Stimulated activated CD4-positive, alpha-beta T cell treated with anti-CD3 and anti-CD28 coated beads, Interleukin-15, amount 100 ng/mL, for 24 hours (primary cell): Measurements from ENCODE around the gene MIOX.
A peak's percentile ranks its signal among the peaks of the same experiment; 100 is the strongest.
"Not testable (repeated sequence)": the region's sequence is repeated elsewhere in the genome, so short reads cannot be mapped to it uniquely, and the experiment has no call there.

Experiments used
- DNase-seq: peaks from one replicate; pipeline ENCODE4 v3.0.0-alpha.2; 2020

The MIOX gene

GRCh38 chr22:50498322-50498890 lies 11.7 kb downstream of the MIOX start:
- peak; percentile 79 for DNase-seq

DNA sequence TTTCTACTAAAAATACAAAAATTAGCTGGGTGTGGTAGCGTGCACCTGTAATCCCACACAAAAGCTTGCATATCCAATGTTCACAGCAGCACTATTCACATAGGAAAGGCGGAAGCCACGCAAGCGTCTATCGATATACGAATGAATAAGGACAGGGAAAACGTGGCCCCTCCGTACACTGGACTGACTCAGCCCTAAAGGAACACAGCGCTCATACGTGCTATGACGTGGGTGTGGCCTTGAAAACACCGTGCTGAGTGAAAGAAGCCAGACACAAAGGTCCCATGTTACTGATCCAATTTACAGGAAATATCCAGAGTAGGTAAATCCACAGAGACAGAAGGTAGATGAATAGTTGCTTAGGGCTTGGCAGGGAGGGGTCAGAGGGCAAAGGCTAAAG lies 13.8 kb downstream of the MIOX start:
- DNase-seq: no peak

DNA sequence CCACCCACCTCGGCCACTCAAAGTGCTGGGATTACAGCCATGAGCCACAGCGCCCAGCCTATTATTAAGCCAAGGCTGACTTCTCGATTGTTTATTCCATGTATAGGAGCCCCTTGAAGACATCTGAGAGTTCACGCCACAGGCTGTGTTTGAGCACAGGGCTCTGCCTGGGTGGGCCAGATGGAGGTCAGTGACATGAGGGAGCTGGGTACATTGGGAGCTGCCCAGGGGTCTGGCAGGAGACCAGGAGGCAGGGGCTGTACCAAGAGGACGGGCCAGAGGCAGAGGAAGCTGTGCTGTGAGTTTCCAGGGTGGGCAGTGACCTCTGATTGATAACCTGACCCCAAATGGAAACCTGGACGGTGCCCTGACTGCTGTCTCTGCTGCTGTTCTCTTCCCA lies 15.4 kb downstream of the MIOX start:
- DNase-seq: no peak

DNA sequence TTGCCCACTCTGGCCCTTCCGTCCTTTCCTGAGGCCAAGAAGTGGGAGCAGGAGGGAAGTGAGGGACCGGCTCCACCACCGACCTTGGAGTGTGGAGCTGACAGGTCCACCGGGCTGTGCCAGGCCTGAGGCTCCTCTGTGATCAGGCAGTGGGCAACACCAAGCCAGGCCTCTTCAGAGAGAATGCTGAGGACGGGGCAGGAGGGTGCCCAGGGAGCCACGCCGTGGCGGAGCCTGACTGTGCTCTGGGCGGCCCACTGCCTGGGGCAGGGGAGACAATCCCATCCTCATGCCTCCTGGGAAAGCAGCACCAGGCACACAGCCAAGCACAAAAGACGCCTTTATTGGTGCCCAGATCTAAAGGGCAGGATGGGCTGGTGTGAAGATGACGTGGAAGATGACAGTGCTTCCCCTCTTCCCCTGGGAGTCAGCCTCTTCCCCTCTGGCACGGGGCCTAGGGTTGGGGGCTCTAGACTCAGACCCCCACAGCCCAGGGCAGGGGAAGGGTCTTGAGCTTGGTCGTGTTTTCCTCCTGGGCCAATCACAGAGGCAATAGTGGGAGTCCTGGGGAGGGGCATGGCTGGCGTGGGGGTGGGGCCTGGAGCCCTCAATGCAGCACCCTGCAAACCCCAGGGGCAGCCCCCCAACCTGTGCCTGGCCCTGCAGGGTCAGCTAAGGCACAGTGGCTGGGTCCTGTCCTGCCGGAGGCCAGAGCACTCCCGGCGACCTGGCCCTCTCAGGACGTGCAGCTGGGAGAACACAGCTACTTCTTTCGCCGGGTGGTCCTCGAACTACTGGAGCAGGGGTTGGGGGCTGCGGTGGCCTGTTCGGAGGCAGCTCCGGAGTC lies 16.2 kb downstream of the MIOX start:
- DNase-seq: no peak

DNA sequence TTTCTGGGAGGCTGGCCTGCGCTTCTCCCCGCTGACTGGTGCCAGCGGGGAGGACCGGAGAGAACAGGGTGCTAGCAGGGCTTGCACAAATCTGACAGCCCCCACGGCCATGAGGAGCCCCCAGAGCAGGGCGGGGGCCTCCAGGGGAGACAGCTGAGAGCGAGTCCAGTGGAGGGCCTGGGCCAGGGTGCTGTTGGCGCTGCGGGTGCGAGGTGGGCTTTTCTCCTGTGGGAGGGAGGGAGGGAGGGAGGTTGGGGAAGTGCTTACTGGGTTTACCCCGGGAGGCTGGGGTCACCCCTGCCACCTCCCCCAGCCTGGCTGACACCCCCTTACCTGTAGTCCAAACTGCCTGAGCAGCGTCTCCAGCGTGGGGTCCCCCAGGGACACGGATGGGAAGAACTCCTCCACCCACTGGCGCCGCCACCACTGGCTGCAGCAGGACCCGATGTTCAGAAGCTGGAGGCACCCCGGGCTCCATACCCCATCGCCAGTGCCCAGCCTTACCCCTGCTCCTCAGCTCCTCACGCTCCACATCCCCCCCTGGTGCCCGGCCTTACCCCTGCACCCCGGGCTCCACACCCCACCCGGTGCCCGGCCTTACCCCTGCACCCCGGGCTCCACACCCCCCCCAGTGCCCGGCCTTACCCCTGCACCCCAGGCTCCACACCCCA lies 17.0 kb downstream of the MIOX start:
- peak; percentile 38 for DNase-seq

DNA sequence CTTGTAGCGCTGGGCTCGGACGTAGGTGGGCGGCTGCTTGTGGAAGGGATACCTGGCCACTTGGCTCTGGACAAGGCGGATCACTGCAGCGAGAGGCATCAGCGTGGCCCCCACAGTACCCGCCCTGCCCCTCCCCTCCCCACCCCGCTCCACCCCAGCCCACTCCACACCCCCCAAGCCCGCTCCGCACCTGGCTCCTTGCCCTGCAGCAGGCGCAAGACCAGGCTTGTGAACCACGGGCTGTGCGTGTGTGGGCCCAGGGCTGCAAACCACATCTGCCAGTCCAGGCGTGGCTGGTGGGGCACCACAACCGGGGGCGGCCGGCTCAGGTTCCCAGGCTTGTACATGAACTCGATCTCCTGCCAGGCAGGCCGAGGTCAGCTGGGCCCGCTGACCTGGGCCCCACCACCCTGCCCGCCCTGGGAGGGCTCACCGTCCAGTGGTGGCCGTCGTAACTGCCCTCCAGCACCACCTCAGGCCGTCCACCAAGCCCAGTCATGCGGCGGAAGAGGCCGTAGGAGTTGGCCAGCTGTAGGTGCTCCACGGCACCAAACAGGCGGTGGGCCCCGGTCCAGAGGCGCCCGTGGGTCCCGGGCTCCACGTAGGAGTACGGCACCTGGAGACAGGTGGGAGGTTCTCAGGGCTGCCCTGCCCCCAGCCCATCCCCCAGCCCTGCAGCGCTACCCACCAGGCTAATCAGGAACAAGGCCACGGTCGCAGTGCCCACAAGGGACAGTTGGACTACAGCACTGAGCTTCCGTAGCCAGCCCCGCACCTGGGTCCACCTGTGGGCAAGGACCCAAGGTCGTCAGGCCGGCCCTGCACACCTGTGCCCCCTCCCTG lies 17.9 kb downstream of the MIOX start:
- DNase-seq: no peak

DNA sequence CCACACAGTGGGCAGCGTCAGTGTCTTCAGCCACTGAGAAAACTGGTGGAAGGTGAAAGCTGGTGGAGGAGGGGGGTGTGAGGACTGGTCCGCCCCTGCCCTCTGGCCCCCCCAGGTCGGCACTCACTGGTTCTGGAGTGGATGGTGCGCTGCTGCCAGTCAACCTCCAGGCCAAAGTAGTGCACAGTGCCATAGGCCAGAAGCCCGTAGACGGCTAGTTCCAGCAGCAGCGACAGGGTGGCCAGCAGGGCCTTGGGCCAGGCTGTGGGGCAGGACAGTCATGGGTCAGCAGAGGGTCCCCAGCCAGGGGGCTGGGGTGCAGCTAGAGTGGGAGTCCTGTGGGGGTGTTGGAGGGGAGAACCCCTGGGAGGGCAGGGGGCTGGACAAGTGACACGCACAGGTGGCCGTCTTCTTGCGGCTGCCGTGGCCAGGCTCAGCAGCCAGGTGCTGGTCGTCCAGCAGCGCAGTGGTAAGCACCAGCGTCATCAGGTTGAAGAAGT lies 18.7 kb downstream of the MIOX start:
- no peak for DNase-seq

DNA sequence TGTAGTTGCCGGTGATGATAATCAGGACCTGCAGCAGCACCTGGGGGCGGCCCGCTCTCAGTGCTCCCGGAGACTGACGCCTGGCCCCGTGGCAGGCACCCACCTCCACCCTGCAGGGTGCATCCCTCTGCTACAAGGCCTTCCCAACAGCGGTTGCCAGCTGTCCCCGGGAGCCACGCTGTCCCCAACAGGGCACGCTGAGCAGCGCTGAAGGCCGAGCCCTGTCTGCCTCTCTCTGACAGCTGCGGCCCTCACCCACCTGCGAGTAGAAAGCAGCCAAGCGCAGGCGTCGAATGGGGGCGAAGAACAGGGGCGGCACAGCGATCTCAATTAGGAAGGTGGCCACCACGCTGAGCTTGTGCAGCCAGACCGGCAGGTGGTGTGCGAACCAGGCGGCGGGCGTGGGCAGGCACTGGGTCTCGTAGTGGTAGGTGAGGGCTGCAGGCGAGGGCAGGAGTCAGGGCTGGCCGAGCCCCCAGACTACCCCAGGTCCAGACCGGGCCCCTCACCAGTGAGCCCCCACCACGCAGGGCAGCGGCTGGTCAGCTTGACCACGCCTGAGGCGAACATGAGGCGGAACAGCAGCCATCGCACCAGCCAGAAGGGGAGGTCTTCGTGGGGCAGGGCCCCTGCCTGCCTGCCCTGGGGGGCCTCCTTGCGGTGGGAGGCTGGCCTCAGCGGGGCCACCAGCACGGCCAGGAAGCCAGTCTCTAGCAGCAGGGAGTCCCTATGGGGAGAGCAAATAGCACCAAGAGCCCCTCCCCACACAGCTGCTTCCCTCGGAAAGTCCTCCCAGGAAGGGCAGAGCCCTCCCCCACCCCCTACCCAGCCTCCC lies 19.3 kb downstream of the MIOX start:
- DNase-seq: no peak

DNA sequence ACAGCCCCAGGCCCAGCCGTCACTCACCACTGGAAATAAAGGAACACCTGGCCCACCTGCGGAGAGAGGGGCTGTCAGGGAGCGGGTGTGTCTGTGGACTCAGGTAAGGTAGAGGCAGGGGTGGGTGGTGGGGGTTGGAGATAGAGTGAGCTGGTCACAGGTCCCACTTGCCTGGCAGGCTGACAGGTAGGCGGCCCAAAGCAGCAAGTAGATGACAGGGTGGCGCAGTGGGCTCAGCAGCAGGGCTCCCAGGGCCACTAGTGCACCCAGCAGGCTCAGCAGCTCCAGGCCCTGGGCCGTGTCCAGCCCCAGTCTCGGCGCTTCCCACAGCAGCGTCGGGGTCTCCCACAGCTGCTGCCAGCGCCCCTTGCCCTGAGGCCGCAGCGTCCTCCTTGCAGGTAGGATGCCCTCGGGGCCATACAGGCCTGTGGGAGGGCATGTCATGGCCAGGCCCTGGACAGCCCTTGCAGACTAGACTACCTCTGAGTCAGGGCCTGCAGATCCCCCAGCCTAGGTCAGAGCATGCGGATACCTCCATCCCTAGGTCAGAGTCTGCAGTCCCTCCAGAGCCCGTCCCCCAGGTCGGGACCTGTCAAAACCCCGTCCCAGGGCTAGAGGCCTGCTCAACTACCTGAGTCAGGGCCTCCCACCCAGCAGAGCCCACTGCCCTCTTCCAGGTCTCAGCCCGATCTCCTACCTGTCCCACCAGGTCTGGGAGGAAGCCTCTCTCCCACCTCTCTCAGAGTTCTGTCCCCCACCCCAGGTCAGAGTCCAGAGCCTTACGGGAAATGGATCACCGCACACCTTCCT lies 20.2 kb downstream of the MIOX start:
- DNase-seq: no peak

DNA sequence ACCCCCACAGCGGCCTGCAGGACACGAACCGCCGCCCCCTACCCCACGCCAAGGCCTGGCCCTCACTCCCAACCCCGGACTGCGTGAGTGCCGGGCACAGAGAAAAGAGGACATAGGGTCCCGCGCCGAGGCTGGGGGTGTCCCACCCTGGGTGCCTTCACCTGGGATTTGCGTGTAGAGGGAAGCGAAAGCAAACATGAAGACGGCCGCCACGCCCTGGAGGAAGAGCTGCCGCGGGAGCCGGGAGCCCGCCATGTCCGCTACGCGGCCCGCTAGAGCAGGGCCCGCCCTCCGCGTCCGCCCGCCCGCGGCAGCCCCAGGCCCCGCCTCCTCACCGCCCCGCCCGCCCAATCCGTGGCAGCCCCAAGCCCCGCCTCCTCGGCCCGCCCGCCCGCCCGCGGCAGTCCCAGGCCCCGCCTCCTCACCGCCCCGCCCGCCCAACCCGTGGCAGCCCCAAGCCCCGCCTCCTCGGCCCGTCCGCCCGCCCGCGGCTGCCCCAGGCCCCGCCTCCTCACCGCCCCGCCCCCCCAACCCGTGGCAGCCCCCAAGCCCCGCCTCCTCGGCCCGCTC lies 20.8 kb downstream of the MIOX start, which contains the start of gene LMF2:
Gene LMF2 (minus strand): TSS at position 282 of the 570 bp plus-strand sequence. CDS start 27 bp downstream, at position 255.
- DNase-seq: peak; percentile 94

GRCh38 chr22:50507991-50508884 lies 21.6 kb downstream of the MIOX start, which contains the start of gene NCAPH2:
Gene NCAPH2 (plus strand): TSS chr22:50508224. CDS start chr22:50508338, 114 bp downstream.
- peak; percentile 98 for DNase-seq

GRCh38 chr22:50508897-50509296 lies 22.2 kb downstream of the MIOX start:
- DNase-seq: no peak

GRCh38 chr22:50513175-50513574 lies 26.5 kb downstream of the MIOX start:
- no peak for DNase-seq

DNA sequence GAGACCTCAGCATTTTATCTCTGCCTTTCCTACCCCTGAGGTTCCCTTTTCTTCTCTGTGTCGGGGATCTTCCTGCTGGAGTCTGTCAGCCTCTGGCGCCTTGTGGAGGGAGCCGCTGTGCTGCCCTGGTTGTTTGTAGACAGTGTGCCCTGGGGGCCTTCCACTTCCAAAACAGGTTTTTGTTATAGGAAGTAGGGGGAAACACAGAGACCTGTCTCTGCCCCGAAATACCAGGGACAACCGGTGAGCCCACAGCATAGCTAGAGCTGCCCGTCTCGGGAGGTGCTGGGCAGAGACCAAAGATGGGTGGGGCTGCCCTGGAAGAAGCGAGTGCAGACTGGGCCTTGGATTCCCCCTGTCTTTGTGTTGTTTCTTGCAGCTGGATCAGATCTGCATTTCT lies 29.4 kb downstream of the MIOX start:
- no peak for DNase-seq

DNA sequence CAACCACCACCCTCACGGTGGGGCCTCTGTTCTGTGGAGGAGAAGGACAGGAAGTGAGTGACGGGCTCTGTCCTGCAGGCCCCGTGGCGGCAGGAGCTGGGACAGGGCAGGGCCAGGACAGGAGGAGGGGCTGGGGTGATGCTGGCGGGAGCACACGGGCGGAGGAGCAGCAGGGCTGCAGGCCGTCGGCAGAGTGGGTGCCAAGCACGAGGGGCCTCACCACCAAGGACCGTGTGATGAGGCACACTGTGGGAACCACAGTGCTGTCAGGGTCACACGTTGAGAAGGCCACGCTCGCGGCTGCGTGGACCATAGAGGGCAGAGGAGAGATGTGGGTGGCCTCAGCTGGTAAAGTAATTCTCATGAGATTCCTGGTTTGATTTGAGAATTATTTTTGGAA lies 30.2 kb downstream of the MIOX start:
- no peak for DNase-seq

GRCh38 chr22:50517495-50518260 lies 31.0 kb downstream of the MIOX start:
- DNase-seq: no peak

DNA sequence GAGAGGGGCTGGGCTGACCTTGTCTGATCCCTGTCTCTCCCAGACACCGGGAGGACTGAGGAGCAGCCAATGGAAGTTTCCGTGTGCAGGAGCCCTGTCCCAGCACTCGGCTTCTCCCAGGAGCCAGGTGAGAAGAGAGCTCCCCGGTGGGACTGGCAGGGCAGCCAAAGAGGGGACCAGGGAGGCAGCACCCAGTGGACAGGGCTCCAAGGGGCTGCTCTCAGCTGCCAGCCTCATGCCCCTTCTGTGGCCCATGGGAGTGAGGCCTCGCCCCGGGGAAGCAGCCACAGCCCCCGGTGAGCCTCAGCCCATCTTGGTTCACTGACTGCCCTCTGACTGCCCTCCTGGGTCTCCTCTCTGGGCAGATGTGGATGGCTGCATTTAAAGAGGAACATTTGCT lies 31.9 kb downstream of the MIOX start:
- no peak for DNase-seq

DNA sequence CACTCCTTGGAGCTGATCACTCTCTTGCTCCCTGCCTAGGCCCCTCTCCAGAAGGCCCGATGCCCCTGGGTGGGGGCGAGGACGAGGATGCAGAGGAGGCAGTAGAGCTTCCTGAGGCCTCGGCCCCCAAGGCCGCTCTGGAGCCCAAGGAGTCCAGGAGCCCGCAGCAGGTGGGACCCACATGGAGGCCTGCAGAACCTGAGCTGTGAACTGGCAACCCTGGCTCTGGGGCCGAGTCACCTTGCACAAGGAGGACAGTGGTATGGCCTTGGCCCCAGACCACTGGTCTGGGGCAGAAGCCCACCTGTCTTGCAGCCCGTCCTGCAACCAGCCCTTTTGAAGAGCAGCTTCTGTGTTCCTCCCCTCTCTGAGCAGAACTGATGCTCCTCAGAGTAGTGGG lies 32.5 kb downstream of the MIOX start:
- DNase-seq: no peak

GRCh38 chr22:50520184-50520583 lies 33.5 kb downstream of the MIOX start:
- DNase-seq: not testable (repeated sequence)
